ENCODE data around the gene MRPS6. TPM values are rescaled to one million over a fixed set of nuclear protein-coding genes. Genes with fewer than 3 reads are reported as not detected.

The MRPS6 gene
- total RNA-seq, 2 experiments from 2014 or later, result 102 to 117 TPM

DNA sequence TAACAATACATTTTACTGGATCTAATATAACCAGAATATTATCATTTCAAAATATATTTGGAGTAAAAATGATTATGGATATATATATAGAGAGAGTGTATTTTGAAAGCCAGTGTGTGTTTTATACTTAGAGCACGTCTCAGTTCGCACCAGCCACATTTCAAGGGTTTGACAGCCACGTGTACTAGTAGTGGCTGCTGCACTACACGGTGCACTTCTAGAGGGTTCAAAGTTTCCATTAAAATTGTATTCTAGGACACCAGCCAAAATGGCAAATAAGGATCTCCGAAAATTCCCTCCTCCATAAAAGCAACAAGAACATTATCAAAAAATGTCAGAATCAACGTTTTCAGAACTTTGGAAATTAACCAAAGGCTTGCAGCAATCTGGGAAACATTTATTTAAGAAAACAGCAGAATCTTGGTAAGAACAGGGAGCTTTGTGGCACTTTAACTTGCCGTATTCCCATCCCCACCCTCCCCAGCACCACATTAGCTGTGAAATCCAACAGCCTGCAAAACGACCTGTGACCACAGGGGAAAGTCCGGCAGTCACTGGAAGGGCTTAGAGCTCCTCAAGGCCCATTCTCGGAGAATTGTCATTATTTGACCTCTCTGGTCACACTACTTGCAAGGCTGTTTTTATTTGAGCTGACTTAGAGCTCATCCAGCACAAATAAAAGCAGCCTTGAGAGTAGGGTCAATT, 33.5 kb upstream of the MRPS6 start:
- H3K4me1 Mint-ChIP-seq, result peaks cover 11% of the 10 kb centered on the region
- H3K27me3 Mint-ChIP-seq, result no peaks in the 10 kb centered on the region
- H3K36me3 Mint-ChIP-seq (ENCODE audit: low read depth), result no peaks in the 10 kb centered on the region
- POLR2A ChIA-PET, result no interaction called here
- H3K9me3 Mint-ChIP-seq (ENCODE audit: low read depth), result peaks cover 4% of the 10 kb centered on the region
- intact Hi-C loops (cut with DNase I, micrococcal nuclease), result no loop called here
- no peak overlapping the region for H3K27ac Mint-ChIP-seq
- ATAC-seq (no peak), DNase-seq (no peak)
- CTCF ChIA-PET, result no interaction called here
- H3K4me3 Mint-ChIP-seq, result no peak overlapping the region

DNA sequence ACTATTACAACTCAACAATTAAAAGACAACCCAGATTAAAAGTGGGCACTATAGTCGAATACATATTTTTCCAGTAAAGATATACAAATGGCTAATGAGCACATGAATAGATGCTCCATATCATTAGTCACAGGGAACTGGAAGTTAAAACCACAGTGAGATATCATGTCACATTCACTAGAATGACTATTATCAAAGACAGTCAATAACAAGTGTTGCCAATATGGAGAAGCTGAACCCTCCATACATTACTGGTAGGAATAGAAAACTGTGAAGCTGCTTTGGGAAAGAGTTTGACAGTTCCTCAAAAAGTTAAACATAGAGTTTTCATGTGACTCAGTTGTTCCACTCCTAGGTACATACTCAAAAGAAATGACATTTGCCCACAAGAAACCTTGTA, 30.6 kb upstream of the MRPS6 start:
- CTCF ChIA-PET, result interaction anchor here (0.6 kb wide), 1 partner anchor 71 kb away, joined by 3 read pairs; no protein-coding TSS in a partner anchor
- Mint-ChIP-seq H3K4me3 (no peak overlapping the region), H3K27me3 (no peaks in the 10 kb centered on the region), H3K27ac (no peak overlapping the region), H3K9me3 (ENCODE audit: low read depth) (no peaks in the 10 kb centered on the region), H3K36me3 (ENCODE audit: low read depth) (no peaks in the 10 kb centered on the region), H3K4me1 (peaks cover 14% of the 10 kb centered on the region)
- intact Hi-C loops (cut with DNase I, micrococcal nuclease), result no loop called here
- POLR2A ChIA-PET, result no interaction called here
- ATAC-seq (peak; percentile 63), DNase-seq (no peak)

DNA sequence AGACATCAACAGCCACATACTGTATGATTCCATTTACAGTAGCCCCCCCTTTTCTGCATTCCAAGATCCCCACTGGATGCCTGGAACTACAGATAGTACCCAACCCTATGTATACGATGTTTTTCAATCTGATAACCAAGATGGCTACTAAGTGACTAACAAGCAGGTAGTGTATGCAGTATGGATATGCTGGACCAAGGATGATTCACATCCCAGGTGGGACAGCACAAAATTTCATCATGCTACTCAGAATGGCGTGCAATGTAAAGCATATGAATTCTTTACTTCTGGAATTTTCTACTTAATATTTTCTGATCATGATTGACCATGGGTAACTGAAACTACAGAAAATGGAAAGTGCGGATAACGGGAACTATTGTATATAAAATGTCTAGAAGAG, 30.0 kb upstream of the MRPS6 start:
- H3K9me3 Mint-ChIP-seq (ENCODE audit: low read depth), result peaks cover 3% of the 10 kb centered on the region
- ChIA-PET CTCF (interaction anchor here (0.6 kb wide), 1 partner anchor 71 kb away, joined by 3 read pairs; no protein-coding TSS in a partner anchor), POLR2A (no interaction called here)
- no peaks in the 10 kb centered on the region for H3K27me3 Mint-ChIP-seq
- DNase-seq, result no peak
- no peak for ATAC-seq
- H3K4me3 Mint-ChIP-seq, result no peak overlapping the region
- H3K4me1 Mint-ChIP-seq, result peaks cover 14% of the 10 kb centered on the region
- intact Hi-C loops (cut with DNase I, micrococcal nuclease), result no loop called here
- no peaks in the 10 kb centered on the region for H3K36me3 Mint-ChIP-seq (ENCODE audit: low read depth)
- no peak overlapping the region for H3K27ac Mint-ChIP-seq

DNA sequence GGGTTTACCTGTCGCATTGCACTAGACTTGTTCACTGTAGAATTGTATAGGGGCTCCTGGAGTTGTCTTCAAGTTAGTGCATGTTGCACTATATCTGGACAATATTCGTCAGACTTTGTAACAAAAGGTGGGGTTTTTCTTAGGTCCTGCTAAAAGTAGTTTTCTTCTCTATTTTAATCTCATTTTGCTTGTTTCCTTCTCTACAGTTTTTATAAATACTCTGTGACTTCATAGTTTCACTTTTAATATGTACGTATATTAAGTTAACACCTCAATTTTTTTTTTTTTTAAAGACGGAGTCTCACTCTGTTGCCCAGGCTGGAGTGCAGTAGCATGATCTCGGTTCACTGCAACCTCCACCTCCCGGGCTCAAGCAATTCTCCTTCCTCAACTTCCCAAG, 26.5 kb upstream of the MRPS6 start:
- intact Hi-C loops (cut with DNase I, micrococcal nuclease), result loop anchor here in 1 of 2 experiments (5.0 kb wide), 1 partner anchor 45 kb away; no protein-coding TSS in a partner anchor

DNA sequence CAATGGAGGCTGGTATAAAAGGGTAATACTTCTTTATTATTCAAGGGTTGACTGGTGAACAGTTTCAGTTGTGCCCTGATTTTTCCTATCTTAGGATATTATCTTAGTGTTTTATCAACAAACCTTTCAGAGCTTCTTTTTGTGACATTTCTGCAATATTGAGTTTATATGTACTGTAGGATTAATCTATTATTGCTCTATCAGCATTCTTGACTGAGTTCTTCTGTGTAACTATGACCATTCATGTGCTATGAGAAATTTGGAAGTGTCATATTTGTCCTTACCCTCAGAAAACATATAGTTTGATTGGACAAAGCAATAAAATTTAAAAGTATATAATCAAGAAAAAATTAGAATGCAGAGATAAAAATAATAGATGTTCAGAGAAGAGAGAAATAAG, 25.5 kb upstream of the MRPS6 start:
- no peak for ATAC-seq
- ChIA-PET CTCF (interaction anchor here (0.6 kb wide), 1 partner anchor 140 kb away, joined by 3 read pairs; no protein-coding TSS in a partner anchor), POLR2A (no interaction called here)
- Mint-ChIP-seq H3K4me3 (no peak overlapping the region), H3K4me1 (peaks cover 8% of the 10 kb centered on the region), H3K36me3 (ENCODE audit: low read depth) (no peaks in the 10 kb centered on the region), H3K27ac (no peak overlapping the region), H3K27me3 (no peaks in the 10 kb centered on the region), H3K9me3 (ENCODE audit: low read depth) (peaks cover 3% of the 10 kb centered on the region)
- DNase-seq, result no peak
- intact Hi-C loops (cut with DNase I, micrococcal nuclease), result loop anchor here in 1 of 2 experiments (5.0 kb wide), 1 partner anchor 44 kb away; no protein-coding TSS in a partner anchor

More for the DNA sequence above, 26.5 kb upstream of the MRPS6 start:
- no peak overlapping the region for H3K4me3 Mint-ChIP-seq
- no peak overlapping the region for H3K27ac Mint-ChIP-seq
- H3K4me1 Mint-ChIP-seq, result peaks cover 14% of the 10 kb centered on the region
- H3K36me3 Mint-ChIP-seq (ENCODE audit: low read depth), result no peaks in the 10 kb centered on the region
- peaks cover 3% of the 10 kb centered on the region for H3K9me3 Mint-ChIP-seq (ENCODE audit: low read depth)
- ChIA-PET POLR2A (no interaction called here), CTCF (interaction anchor here (0.6 kb wide), 1 partner anchor 587 kb away, joined by 3 read pairs; no protein-coding TSS in a partner anchor)
- ATAC-seq, result peak; percentile 58
- no peaks in the 10 kb centered on the region for H3K27me3 Mint-ChIP-seq
- no peak for DNase-seq

DNA sequence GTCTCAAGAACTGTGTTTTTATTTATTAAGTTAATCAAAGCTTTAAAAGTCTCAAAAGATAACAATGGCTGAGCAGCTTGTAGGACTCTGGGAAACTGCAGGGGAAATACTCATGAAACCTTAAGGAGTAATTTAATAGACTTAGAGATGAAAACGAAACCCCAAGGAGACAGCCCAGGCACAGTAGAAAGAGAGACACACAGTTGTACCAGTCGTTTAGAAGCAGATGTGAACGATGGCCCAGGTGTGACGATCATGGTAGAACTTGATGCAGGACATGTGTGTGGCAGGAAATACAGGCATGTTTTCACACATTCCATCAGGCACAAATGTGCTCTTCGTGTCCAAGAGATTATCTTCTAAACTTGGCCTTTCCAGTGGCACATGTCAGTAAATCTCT, 21.2 kb upstream of the MRPS6 start:
- Mint-ChIP-seq H3K4me3 (no peak overlapping the region), H3K4me1 (no peaks in the 10 kb centered on the region), H3K27ac (no peak overlapping the region), H3K36me3 (ENCODE audit: low read depth) (no peaks in the 10 kb centered on the region), H3K27me3 (no peaks in the 10 kb centered on the region), H3K9me3 (ENCODE audit: low read depth) (peaks cover 3% of the 10 kb centered on the region)
- intact Hi-C loops (cut with DNase I, micrococcal nuclease), result no loop called here
- POLR2A ChIA-PET, result no interaction called here
- ATAC-seq, result no peak
- no peak for DNase-seq
- CTCF ChIA-PET, result interaction anchor here (1.1 kb wide), 1 partner anchor 73 kb away, joined by 3 read pairs; no protein-coding TSS in a partner anchor

DNA sequence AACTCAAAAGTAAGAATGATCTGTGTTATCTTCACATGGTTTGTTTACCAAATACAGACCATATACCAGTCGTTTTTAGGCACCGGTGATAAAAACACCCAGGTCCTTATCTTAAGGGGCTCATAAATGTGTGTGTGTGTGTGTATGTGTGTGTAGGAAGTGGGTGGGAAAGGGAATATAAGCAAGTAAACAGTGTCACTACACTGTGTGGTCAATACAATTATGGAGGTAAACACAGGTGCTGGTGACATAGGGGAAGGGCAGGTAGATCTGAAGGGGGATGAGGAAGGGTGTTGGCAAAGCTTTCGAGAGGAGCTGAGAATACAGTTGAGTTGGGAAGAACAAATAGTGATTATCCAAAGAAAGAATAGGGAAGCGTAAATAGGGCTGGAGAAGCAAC, 19.1 kb upstream of the MRPS6 start:
- H3K27ac Mint-ChIP-seq, result no peak overlapping the region
- no peak overlapping the region for H3K4me3 Mint-ChIP-seq
- DNase-seq (no peak), ATAC-seq (no peak)
- intact Hi-C loops (cut with DNase I, micrococcal nuclease), result no loop called here
- CTCF ChIA-PET, result no interaction called here
- H3K9me3 Mint-ChIP-seq (ENCODE audit: low read depth), result no peaks in the 10 kb centered on the region
- H3K4me1 Mint-ChIP-seq, result no peaks in the 10 kb centered on the region
- POLR2A ChIA-PET, result no interaction called here
- H3K36me3 Mint-ChIP-seq (ENCODE audit: low read depth), result no peaks in the 10 kb centered on the region
- no peaks in the 10 kb centered on the region for H3K27me3 Mint-ChIP-seq

DNA sequence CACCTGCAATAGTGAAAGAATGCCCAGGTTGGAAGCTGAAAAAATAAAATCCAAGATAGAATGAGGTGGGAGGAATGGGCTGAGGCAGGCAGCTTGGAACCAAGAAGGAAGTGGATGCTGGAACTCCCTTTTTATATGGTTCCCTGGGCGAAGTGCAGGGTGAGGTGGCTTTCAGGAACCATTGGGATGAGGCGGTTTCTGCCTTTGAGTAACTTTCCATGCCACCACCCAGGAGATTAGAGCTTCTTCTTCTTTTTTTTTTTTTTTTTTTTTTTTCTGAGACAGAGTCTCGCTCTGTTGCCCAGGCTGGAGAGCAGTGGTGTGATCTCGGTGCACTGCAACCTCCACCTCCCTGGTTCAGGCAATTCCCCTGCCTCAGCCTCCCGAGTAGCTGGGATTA, 17.8 kb upstream of the MRPS6 start:
- intact Hi-C loops (cut with DNase I, micrococcal nuclease), result no loop called here
- H3K4me3 Mint-ChIP-seq, result no peak overlapping the region
- H3K27ac Mint-ChIP-seq, result no peak overlapping the region
- ChIA-PET POLR2A (interaction anchor here (0.6 kb wide), 1 partner anchor 32 kb away, joined by 3 read pairs; no protein-coding TSS in a partner anchor), CTCF (interaction anchor here (0.6 to 0.8 kb wide), 2 partner anchors 131 to 538 kb away, joined by 3 to 4 read pairs; no protein-coding TSS in a partner anchor)
- H3K4me1 Mint-ChIP-seq, result no peaks in the 10 kb centered on the region
- DNase-seq (no peak), ATAC-seq (no peak)
- no peaks in the 10 kb centered on the region for H3K27me3 Mint-ChIP-seq
- H3K9me3 Mint-ChIP-seq (ENCODE audit: low read depth), result no peaks in the 10 kb centered on the region
- no peaks in the 10 kb centered on the region for H3K36me3 Mint-ChIP-seq (ENCODE audit: low read depth)

DNA sequence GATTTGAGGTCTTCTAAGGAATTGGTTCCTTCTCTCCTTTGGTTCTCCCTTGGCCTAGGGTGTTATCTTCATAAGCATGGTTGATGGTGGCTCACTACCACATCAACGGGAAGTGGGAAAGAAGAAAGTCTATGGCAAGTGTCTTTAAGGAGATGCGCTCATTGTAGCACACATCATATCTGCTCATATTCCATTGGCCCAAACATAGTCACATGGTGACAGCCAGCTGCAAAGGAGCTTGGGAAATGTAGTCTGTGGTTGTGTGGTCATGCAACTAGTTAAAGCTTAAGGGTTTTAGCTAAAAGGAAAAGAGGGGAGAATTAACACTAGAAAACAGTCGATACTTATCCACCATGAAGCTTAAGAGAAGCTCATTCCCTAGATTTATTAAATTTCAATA, 11.4 kb upstream of the MRPS6 start:
- peak; percentile 57 for ATAC-seq
- Mint-ChIP-seq H3K4me1 (no peaks in the 10 kb centered on the region), H3K27ac (no peak overlapping the region), H3K27me3 (no peaks in the 10 kb centered on the region), H3K36me3 (ENCODE audit: low read depth) (no peaks in the 10 kb centered on the region), H3K9me3 (ENCODE audit: low read depth) (peaks cover 3% of the 10 kb centered on the region), H3K4me3 (no peak overlapping the region)
- POLR2A ChIA-PET, result interaction anchor here (0.6 kb wide), 1 partner anchor 123 kb away, joined by 3 read pairs; no protein-coding TSS in a partner anchor
- intact Hi-C loops (cut with DNase I, micrococcal nuclease), result no loop called here
- CTCF ChIA-PET, result interaction anchor here (0.5 to 1.3 kb wide), 2 partner anchors 138 to 187 kb away, joined by 3 to 8 read pairs; no protein-coding TSS in a partner anchor
- DNase-seq, result peak; percentile 28

DNA sequence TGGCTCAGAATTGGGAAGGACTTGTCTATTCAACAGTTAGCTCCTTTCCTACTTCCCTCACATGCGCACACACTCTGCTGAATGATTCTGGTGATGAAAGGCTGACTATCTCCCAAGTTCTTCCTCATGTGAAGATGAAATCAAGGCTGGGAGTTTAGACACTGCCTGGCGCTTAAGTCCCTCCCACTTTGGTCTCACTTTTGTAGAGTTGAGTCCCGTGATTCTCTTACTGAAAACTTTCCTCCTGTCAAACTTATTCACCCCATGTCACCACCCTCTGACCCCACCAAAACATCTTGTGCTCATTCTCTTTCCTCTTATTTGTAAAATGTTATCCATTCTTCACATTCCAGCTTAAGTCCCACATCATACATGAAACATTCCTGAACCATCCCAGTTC, 8.4 kb upstream of the MRPS6 start:
- no peak for ATAC-seq
- DNase-seq, result no peak
- H3K4me3 Mint-ChIP-seq, result no peak overlapping the region
- intact Hi-C loops (cut with DNase I, micrococcal nuclease), result no loop called here
- H3K9me3 Mint-ChIP-seq (ENCODE audit: low read depth), result peaks cover 3% of the 10 kb centered on the region
- POLR2A ChIA-PET, result interaction anchor here (1.1 kb wide), 1 partner anchor 9 kb away, joined by 3 read pairs; no protein-coding TSS in a partner anchor
- CTCF ChIA-PET, result interaction anchor here (2.1 kb wide), 1 partner anchor 141 kb away, joined by 5 read pairs; no protein-coding TSS in a partner anchor
- H3K36me3 Mint-ChIP-seq (ENCODE audit: low read depth), result no peaks in the 10 kb centered on the region
- H3K27ac Mint-ChIP-seq, result no peak overlapping the region
- H3K27me3 Mint-ChIP-seq, result no peaks in the 10 kb centered on the region
- no peaks in the 10 kb centered on the region for H3K4me1 Mint-ChIP-seq

DNA sequence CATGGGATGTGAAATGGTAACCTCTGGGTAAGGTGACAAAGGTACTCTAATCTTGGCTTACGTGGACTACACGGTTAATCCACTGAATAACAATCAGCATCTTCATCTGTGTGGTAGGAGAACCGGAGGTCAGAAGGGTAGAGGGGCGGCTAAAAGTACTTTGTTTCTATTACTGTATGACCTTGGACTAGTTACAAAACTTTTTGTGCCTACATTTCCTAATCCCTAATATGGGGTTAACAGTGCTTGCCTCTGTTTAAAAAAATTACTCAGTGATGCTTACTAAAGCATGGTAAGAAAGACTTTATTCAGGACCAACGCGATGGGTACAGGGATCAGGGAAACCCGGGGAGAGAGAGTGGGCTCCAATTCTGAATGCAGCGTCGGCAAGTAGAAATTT, 1.7 kb upstream of the MRPS6 start:
- DNase-seq (no peak), ATAC-seq (no peak)
- Mint-ChIP-seq H3K9me3 (ENCODE audit: low read depth) (no peaks in the 10 kb centered on the region), H3K27ac (no peak overlapping the region), H3K36me3 (ENCODE audit: low read depth) (peaks cover 24% of the 10 kb centered on the region), H3K4me1 (peaks cover 24% of the 10 kb centered on the region), H3K4me3 (peak overlapping the region; percentile 70), H3K27me3 (no peaks in the 10 kb centered on the region)
- POLR2A ChIA-PET, result no interaction called here
- CTCF ChIA-PET, result interaction anchor here (0.6 kb wide), 1 partner anchor 116 kb away, joined by 3 read pairs; no protein-coding TSS in a partner anchor
- intact Hi-C loops (cut with DNase I, micrococcal nuclease), result loop anchor here (1.0 to 5.0 kb wide), 4 partner anchors 7 to 429 kb away; partner anchors contain the start of gene ITSN1 (in 1 of the 2)
